Gastroesophageal sphincter (tissue), 3 donors: Measurements from ENCODE around the gene RDH11.

Experiments used
- CTCF ChIP-seq, 4 experiments: fragments of 200-600 bp in 2 of 4; fragments of 450-650 bp in 2 of 4; sonication (generic) in 1 of 4; IDR thresholded peaks; one replicate each; pipeline ENCODE4 v1.5.1; 2017 to 2019; ENCODE audit warnings: antibody characterized with exemption in 4 of 4, mild to moderate bottlenecking in 2 of 4, moderate library complexity in 2 of 4
- POLR2A ChIP-seq, 2 donors: fragments of 450-650 bp; IDR thresholded peaks; one replicate each; pipeline ENCODE4 v1.6.1; 2017; ENCODE audit warnings: antibody characterized with exemption in 2 of 2, mild to moderate bottlenecking in 2 of 2, moderate library complexity in 1 of 2

- TF ChIP-seq POLR2A (IDR thresholded peaks at IDR 0.05) (no peak), CTCF (IDR thresholded peaks at IDR 0.05) (no peak)
These were observed 45.4 kb downstream of the RDH11 start for GRCh38 chr14:67650151-67650550.
